ENCODE results near the gene KRT37. TPM values are rescaled to one million over a fixed set of nuclear protein-coding genes. Genes with fewer than 3 reads are reported as not detected.
"Not testable (repeated sequence)": the region's sequence is repeated elsewhere in the genome, so short reads cannot be mapped to it uniquely, and the experiment has no call there.

KRT37 gene
- polyA plus RNA-seq, 3 donors from 2014 or later: not detected

- Mint-ChIP-seq H3K27me3 (ENCODE audit: low read depth in 3 of 3) (peaks cover 0 to 7% (median 5%) of the 10 kb centered on the region in 3 donors), H3K36me3 (no peaks in the 10 kb centered on the region), H3K27ac (no peak overlapping the region), H3K4me1 (no peaks in the 10 kb centered on the region), H3K4me3 (no peak overlapping the region), H3K9me3 (peaks cover 0 to 3% (median 0%) of the 10 kb centered on the region in 6 donors)
- no peak for DNase-seq
These were observed 24.1 kb upstream of the KRT37 start for GRCh38 chr17:41448506-41448905.

- Mint-ChIP-seq H3K27me3 (ENCODE audit: low read depth in 3 of 3) (peaks cover 0 to 7% (median 5%) of the 10 kb centered on the region in 3 donors), H3K4me1 (no peaks in the 10 kb centered on the region), H3K27ac (no peak overlapping the region)
These were observed 22.4 kb upstream of the KRT37 start for GRCh38 chr17:41446806-41447205.

GRCh38 chr17:41444640-41445039 is 20.3 kb upstream of the KRT37 start:
- DNase-seq: no peak
- Mint-ChIP-seq H3K4me1 (no peaks in the 10 kb centered on the region), H3K9me3 (peaks cover 0 to 3% (median 0%) of the 10 kb centered on the region in 6 donors), H3K36me3 (no peaks in the 10 kb centered on the region), H3K27ac (no peak overlapping the region), H3K27me3 (ENCODE audit: low read depth in 3 of 3) (peaks cover 0 to 4% (median 4%) of the 10 kb centered on the region in 3 donors), H3K4me3 (no peak overlapping the region)

More at GRCh38 chr17:41446806-41447205, 22.4 kb upstream of the KRT37 start:
- no peak for DNase-seq
- H3K9me3 Mint-ChIP-seq: peaks cover 0 to 3% (median 0%) of the 10 kb centered on the region in 6 donors
- no peak overlapping the region for H3K4me3 Mint-ChIP-seq
- no peaks in the 10 kb centered on the region for H3K36me3 Mint-ChIP-seq

- DNase-seq: no peak
- no peak overlapping the region for H3K27ac Mint-ChIP-seq
- no peaks in the 10 kb centered on the region for H3K4me1 Mint-ChIP-seq
- H3K9me3 Mint-ChIP-seq: peaks cover 0 to 3% (median 0%) of the 10 kb centered on the region in 6 donors
- no peak overlapping the region for H3K4me3 Mint-ChIP-seq
- H3K27me3 Mint-ChIP-seq (ENCODE audit: low read depth in 3 of 3): peaks cover 0 to 6% (median 4%) of the 10 kb centered on the region in 3 donors
- H3K36me3 Mint-ChIP-seq: no peaks in the 10 kb centered on the region
These were observed 19.8 kb upstream of the KRT37 start for GRCh38 chr17:41444186-41444585.

GRCh38 chr17:41442739-41443138 is 18.4 kb upstream of the KRT37 start:
- Mint-ChIP-seq H3K4me3 (no peak overlapping the region), H3K36me3 (no peaks in the 10 kb centered on the region), H3K27ac (no peak overlapping the region), H3K9me3 (peaks cover 0 to 3% (median 0%) of the 10 kb centered on the region in 6 donors), H3K4me1 (no peaks in the 10 kb centered on the region), H3K27me3 (ENCODE audit: low read depth in 3 of 3) (peaks cover 1 to 8% (median 5%) of the 10 kb centered on the region in 3 donors)
- no peak for DNase-seq

GRCh38 chr17:41440531-41441033 is 16.2 kb upstream of the KRT37 start, which contains the start of gene KRT38:
TSS of gene KRT38 (minus strand) at chr17:41440983. CDS start at chr17:41440921, 62 bp downstream.
- Mint-ChIP-seq H3K27ac (no peak within 1 kb of the TSS), H3K9me3 (peaks cover 0 to 3% (median 0%) of the 10 kb centered on the region in 6 donors), H3K4me1 (no peaks in the 10 kb centered on the region), H3K27me3 (ENCODE audit: low read depth in 3 of 3) (peaks cover 2 to 8% (median 3%) of the 10 kb centered on the region in 3 donors), H3K4me3 (no peak within 1 kb of the TSS), H3K36me3 (no peaks in the 10 kb centered on the region)
- DNase-seq: no peak

- Mint-ChIP-seq H3K36me3 (no peaks in the 10 kb centered on the region), H3K27ac (no peak overlapping the region)
These were observed 15.0 kb upstream of the KRT37 start for GRCh38 chr17:41439375-41439774.

GRCh38 chr17:41437769-41438168 is 13.4 kb upstream of the KRT37 start:
- H3K36me3 Mint-ChIP-seq: no peaks in the 10 kb centered on the region
- no peaks in the 10 kb centered on the region for H3K4me1 Mint-ChIP-seq
- H3K9me3 Mint-ChIP-seq: no peaks in the 10 kb centered on the region
- no peak overlapping the region for H3K4me3 Mint-ChIP-seq
- no peak for DNase-seq
- H3K27ac Mint-ChIP-seq: no peak overlapping the region
- H3K27me3 Mint-ChIP-seq (ENCODE audit: low read depth in 3 of 3): peaks cover 2 to 6% (median 3%) of the 10 kb centered on the region in 3 donors

More at GRCh38 chr17:41439375-41439774, 15.0 kb upstream of the KRT37 start:
- Mint-ChIP-seq H3K9me3 (peaks cover 0 to under 1% (median 0%) of the 10 kb centered on the region in 6 donors), H3K4me1 (no peaks in the 10 kb centered on the region), H3K4me3 (no peak overlapping the region), H3K27me3 (ENCODE audit: low read depth in 3 of 3) (peaks cover 2 to 9% (median 2%) of the 10 kb centered on the region in 3 donors)
- DNase-seq: no peak

GRCh38 chr17:41437254-41437653 is 12.9 kb upstream of the KRT37 start:
- no peak overlapping the region for H3K27ac Mint-ChIP-seq
- no peaks in the 10 kb centered on the region for H3K9me3 Mint-ChIP-seq
- DNase-seq: no peak
- H3K4me1 Mint-ChIP-seq: no peaks in the 10 kb centered on the region
- no peak overlapping the region for H3K4me3 Mint-ChIP-seq
- H3K36me3 Mint-ChIP-seq: no peaks in the 10 kb centered on the region
- H3K27me3 Mint-ChIP-seq (ENCODE audit: low read depth in 3 of 3): peaks cover 2 to 6% (median 4%) of the 10 kb centered on the region in 3 donors

- H3K9me3 Mint-ChIP-seq: no peaks in the 10 kb centered on the region
- H3K4me1 Mint-ChIP-seq: no peaks in the 10 kb centered on the region
- no peak for DNase-seq
- H3K27me3 Mint-ChIP-seq (ENCODE audit: low read depth in 3 of 3): peaks cover 2 to 8% (median 6%) of the 10 kb centered on the region in 3 donors
- H3K36me3 Mint-ChIP-seq: no peaks in the 10 kb centered on the region
- H3K27ac Mint-ChIP-seq: no peak overlapping the region
- no peak overlapping the region for H3K4me3 Mint-ChIP-seq
These were observed 10.0 kb upstream of the KRT37 start for GRCh38 chr17:41434415-41434814.

GRCh38 chr17:41434005-41434404 is 9.6 kb upstream of the KRT37 start:
- no peaks in the 10 kb centered on the region for H3K9me3 Mint-ChIP-seq
- DNase-seq: no peak
- no peaks in the 10 kb centered on the region for H3K4me1 Mint-ChIP-seq
- H3K4me3 Mint-ChIP-seq: no peak overlapping the region
- no peaks in the 10 kb centered on the region for H3K36me3 Mint-ChIP-seq
- no peak overlapping the region for H3K27ac Mint-ChIP-seq
- peaks cover 2 to 8% (median 4%) of the 10 kb centered on the region in 3 donors for H3K27me3 Mint-ChIP-seq (ENCODE audit: low read depth in 3 of 3)

- H3K9me3 Mint-ChIP-seq: no peaks in the 10 kb centered on the region
- no peaks in the 10 kb centered on the region for H3K36me3 Mint-ChIP-seq
- no peak overlapping the region for H3K27ac Mint-ChIP-seq
- no peaks in the 10 kb centered on the region for H3K4me1 Mint-ChIP-seq
- no peak for DNase-seq
- H3K4me3 Mint-ChIP-seq: no peak overlapping the region
- peaks cover 2 to 8% (median 4%) of the 10 kb centered on the region in 3 donors for H3K27me3 Mint-ChIP-seq (ENCODE audit: low read depth in 3 of 3)
These were observed 9.2 kb upstream of the KRT37 start for GRCh38 chr17:41433586-41433985.

GRCh38 chr17:41430376-41430775 is 6.0 kb upstream of the KRT37 start:
- DNase-seq, H3K4me1 Mint-ChIP-seq: not testable (repeated sequence)

GRCh38 chr17:41429667-41430066 is 5.3 kb upstream of the KRT37 start:
- no peaks in the 10 kb centered on the region for H3K9me3 Mint-ChIP-seq
- no peak overlapping the region for H3K4me3 Mint-ChIP-seq
- no peak overlapping the region for H3K27ac Mint-ChIP-seq

More at GRCh38 chr17:41430376-41430775, 6.0 kb upstream of the KRT37 start:
- not testable (repeated sequence) for H3K27ac Mint-ChIP-seq; H3K4me3 Mint-ChIP-seq; H3K36me3 Mint-ChIP-seq; H3K27me3 Mint-ChIP-seq (ENCODE audit: low read depth in 3 of 3); H3K9me3 Mint-ChIP-seq

More at GRCh38 chr17:41429667-41430066, 5.3 kb upstream of the KRT37 start:
- Mint-ChIP-seq H3K36me3 (no peaks in the 10 kb centered on the region), H3K27me3 (ENCODE audit: low read depth in 3 of 3) (peaks cover 3 to 7% (median 4%) of the 10 kb centered on the region in 3 donors), H3K4me1 (no peaks in the 10 kb centered on the region)
- no peak for DNase-seq
